Osteocyte (in vitro differentiated cells): Measurements from ENCODE around the gene MRI1. TPM values are rescaled to one million over a fixed set of nuclear protein-coding genes. Genes with fewer than 3 reads are reported as not detected.

Experiments used
- DNase-seq: peaks from one replicate; pipeline ENCODE4 v3.0.0; 2021; ENCODE audit warnings: mixed read lengths; ENCODE audit not compliant: unreplicated experiment; ENCODE audit errors: extremely low spot score
- H3K27ac Mint-ChIP-seq: one replicate; pipeline ENCODE4 v1.8.0; 2021; ENCODE audit warnings: mild to moderate bottlenecking, mixed read lengths; ENCODE audit not compliant: unreplicated experiment
- H3K27me3 Mint-ChIP-seq: one replicate; pipeline ENCODE4 v1.8.0; 2021; ENCODE audit warnings: mixed read lengths; ENCODE audit not compliant: unreplicated experiment
- H3K36me3 Mint-ChIP-seq: one replicate; pipeline ENCODE4 v1.8.0; 2021; ENCODE audit warnings: mixed read lengths; ENCODE audit not compliant: unreplicated experiment
- H3K4me1 Mint-ChIP-seq: one replicate; pipeline ENCODE4 v1.8.0; 2021; ENCODE audit warnings: mixed read lengths; ENCODE audit not compliant: unreplicated experiment
- H3K4me3 Mint-ChIP-seq: one replicate; pipeline ENCODE4 v1.8.0; 2021; ENCODE audit warnings: mild to moderate bottlenecking, moderate library complexity, mixed read lengths; ENCODE audit not compliant: unreplicated experiment
- H3K9me3 Mint-ChIP-seq: one replicate; pipeline ENCODE4 v1.8.0; 2021; ENCODE audit warnings: mixed read lengths; ENCODE audit not compliant: unreplicated experiment
- CTCF ChIP-seq: fragments of 200-600 bp; sonication (generic); IDR thresholded peaks from 2 replicates; pipeline ENCODE4 v1.5.0; 2021; ENCODE audit warnings: antibody characterized with exemption, mild to moderate bottlenecking, moderate library complexity
- total RNA-seq: library from RNA; stranded (reverse); gene quantifications from 2 replicates; pipeline ENCODE4 v1.2.1, GENCODE V29; 2021

Gene MRI1
- total RNA-seq, 1 donor from 2014 or later = 22.5 TPM

GRCh38 chr19:13804830-13805683 is 40.7 kb downstream of the MRI1 start:
- Mint-ChIP-seq H3K27ac (no peak overlapping the region), H3K9me3 (no peaks in the 10 kb centered on the region), H3K27me3 (no peaks in the 10 kb centered on the region), H3K4me1 (no peaks in the 10 kb centered on the region), H3K36me3 (peaks cover 16% of the 10 kb centered on the region), H3K4me3 (no peak overlapping the region)
- peak; percentile 42 for TF ChIP-seq CTCF
- no peak for DNase-seq

- no peaks in the 10 kb centered on the region for H3K27me3 Mint-ChIP-seq
- no peak for DNase-seq
- no peak for TF ChIP-seq CTCF
- H3K36me3 Mint-ChIP-seq = peaks cover 9% of the 10 kb centered on the region
- no peak overlapping the region for H3K27ac Mint-ChIP-seq
- H3K4me3 Mint-ChIP-seq = no peak overlapping the region
- H3K4me1 Mint-ChIP-seq = no peaks in the 10 kb centered on the region
- no peaks in the 10 kb centered on the region for H3K9me3 Mint-ChIP-seq
Measured at GRCh38 chr19:13806728-13807127, 42.4 kb downstream of the MRI1 start.

GRCh38 chr19:13807421-13808021 is 43.2 kb downstream of the MRI1 start:
- peaks cover 9% of the 10 kb centered on the region for H3K36me3 Mint-ChIP-seq
- H3K4me1 Mint-ChIP-seq = no peaks in the 10 kb centered on the region
- H3K4me3 Mint-ChIP-seq = no peak overlapping the region
- no peaks in the 10 kb centered on the region for H3K27me3 Mint-ChIP-seq
- H3K27ac Mint-ChIP-seq = no peak overlapping the region
- TF ChIP-seq CTCF = no peak
- H3K9me3 Mint-ChIP-seq = no peaks in the 10 kb centered on the region
- DNase-seq = no peak

- no peaks in the 10 kb centered on the region for H3K9me3 Mint-ChIP-seq
- H3K4me3 Mint-ChIP-seq = no peak overlapping the region
- H3K36me3 Mint-ChIP-seq = peaks cover 13% of the 10 kb centered on the region
- no peak overlapping the region for H3K27ac Mint-ChIP-seq
- H3K27me3 Mint-ChIP-seq = no peaks in the 10 kb centered on the region
- H3K4me1 Mint-ChIP-seq = no peaks in the 10 kb centered on the region
- TF ChIP-seq CTCF = no peak
- DNase-seq = no peak
Measured at GRCh38 chr19:13808856-13809255, 44.5 kb downstream of the MRI1 start.

DNA sequence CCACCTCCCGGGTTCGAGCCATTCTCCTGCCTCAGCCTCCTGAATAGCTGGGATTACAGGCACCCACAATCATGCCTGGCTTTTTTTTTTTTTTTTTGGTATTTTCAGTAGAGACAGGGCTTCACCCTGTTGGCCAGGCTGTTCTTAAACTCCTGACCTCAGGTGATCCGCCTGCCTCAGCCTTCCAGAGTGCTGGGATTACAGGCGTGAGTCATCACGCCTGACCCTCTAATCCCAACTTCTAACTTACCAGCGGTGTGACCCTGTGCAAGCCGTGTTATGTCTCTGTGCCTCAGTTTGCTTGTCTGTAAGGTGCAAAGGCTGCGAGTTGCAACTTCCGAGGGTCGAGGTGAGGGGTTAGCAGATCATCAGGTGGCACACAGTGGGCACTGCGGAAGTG is 48.2 kb downstream of the MRI1 start:
- no peaks in the 10 kb centered on the region for H3K4me1 Mint-ChIP-seq
- DNase-seq = no peak
- no peak overlapping the region for H3K27ac Mint-ChIP-seq
- no peaks in the 10 kb centered on the region for H3K27me3 Mint-ChIP-seq
- no peaks in the 10 kb centered on the region for H3K9me3 Mint-ChIP-seq
- TF ChIP-seq CTCF = no peak
- H3K36me3 Mint-ChIP-seq = peaks cover 15% of the 10 kb centered on the region
- no peak overlapping the region for H3K4me3 Mint-ChIP-seq
